Mesenchymal stem cell (in vitro differentiated cells and primary cell): Measurements from ENCODE around the gene IL1RAPL1.

Experiments
- DNase-seq: peaks from one replicate; pipeline ENCODE4 v3.0.0-alpha.2; 2013
- H2AFZ ChIP-seq: one replicate; pipeline ENCODE4 v1.6.1; 2013; ENCODE audit warnings: low read depth, mild to moderate bottlenecking, control low read depth, inconsistent platforms, low read length, moderate library complexity
- H2AK5ac ChIP-seq: 2 replicates; pipeline ENCODE4 v1.6.1; 2013; ENCODE audit warnings: low read length, moderate library complexity, mild to moderate bottlenecking, inconsistent platforms; ENCODE audit not compliant: severe bottlenecking
- H2BK120ac ChIP-seq: one replicate; pipeline ENCODE4 v1.6.1; 2013; ENCODE audit warnings: low read depth, mild to moderate bottlenecking, inconsistent platforms, low read length, moderate library complexity
- H2BK12ac ChIP-seq, 2 experiments: one replicate each; pipeline ENCODE4 v1.6.1; 2013; ENCODE audit warnings: inconsistent platforms in 2 of 2, low read length in 2 of 2, mild to moderate bottlenecking in 2 of 2, moderate library complexity in 2 of 2, control low read depth in 1 of 2
- H2BK15ac ChIP-seq: one replicate; pipeline ENCODE4 v1.6.1; 2013; ENCODE audit warnings: mild to moderate bottlenecking, low read depth, inconsistent platforms; ENCODE audit not compliant: poor library complexity, severe bottlenecking
- H2BK5ac ChIP-seq: 2 replicates; pipeline ENCODE4 v1.6.1; 2013; ENCODE audit warnings: low read depth, mild to moderate bottlenecking, low read length, control low read depth, inconsistent platforms; ENCODE audit not compliant: poor library complexity, severe bottlenecking
- H3K14ac ChIP-seq, 2 experiments: one replicate each; pipeline ENCODE4 v1.6.1; 2013; ENCODE audit warnings: inconsistent platforms in 2 of 2, low read length in 2 of 2, control low read depth in 1 of 2, mild to moderate bottlenecking in 1 of 2, moderate library complexity in 1 of 2
- H3K18ac ChIP-seq, 2 experiments: one replicate each; pipeline ENCODE4 v1.6.1; 2013; ENCODE audit warnings: inconsistent platforms in 2 of 2, low read length in 2 of 2, control low read depth in 1 of 2, low read depth in 1 of 2, mild to moderate bottlenecking in 1 of 2
- H3K23ac ChIP-seq, 2 experiments: one replicate each; pipeline ENCODE4 v1.6.1; 2013; ENCODE audit warnings: inconsistent platforms in 2 of 2, low read length in 2 of 2, mild to moderate bottlenecking in 2 of 2, moderate library complexity in 2 of 2, control low read depth in 1 of 2
- H3K27ac ChIP-seq: 2 replicates; pipeline ENCODE4 v1.5.1; 2013; ENCODE audit warnings: mild to moderate bottlenecking, moderate library complexity, low read length, control low read depth, inconsistent platforms; ENCODE audit not compliant: poor library complexity, severe bottlenecking
- H3K27me3 ChIP-seq, 2 experiments: 2 replicates each; pipeline versions ENCODE4 v1.6.1 to v1.7.0; 2013; ENCODE audit warnings: low read length in 2 of 2, mild to moderate bottlenecking in 2 of 2, moderate library complexity in 2 of 2, control low read depth in 1 of 2, inconsistent platforms in 1 of 2; ENCODE audit not compliant: control insufficient read depth in 1 of 2, insufficient read depth in 1 of 2
- H3K36me3 ChIP-seq, 2 experiments: 2 replicates each; pipeline versions ENCODE4 v1.6.1 to v1.7.0; 2013; ENCODE audit warnings: low read length in 2 of 2, control low read depth in 1 of 2, inconsistent platforms in 1 of 2, low read depth in 1 of 2, mild to moderate bottlenecking in 1 of 2; ENCODE audit not compliant: insufficient read depth in 2 of 2, control insufficient read depth in 1 of 2
- H3K4ac ChIP-seq, 2 experiments: one replicate each; pipeline ENCODE4 v1.6.1; 2013; ENCODE audit warnings: inconsistent platforms in 2 of 2, low read length in 2 of 2, mild to moderate bottlenecking in 2 of 2, moderate library complexity in 2 of 2, control low read depth in 1 of 2, low read depth in 1 of 2
- H3K4me1 ChIP-seq: 2 replicates; pipeline ENCODE4 v1.6.1; 2013; ENCODE audit warnings: low read depth, low read length, control low read depth; ENCODE audit not compliant: control insufficient read depth, insufficient read depth
- H3K4me2 ChIP-seq: 2 replicates; pipeline ENCODE4 v1.6.1; 2013; ENCODE audit warnings: low read length, mild to moderate bottlenecking, inconsistent platforms; ENCODE audit not compliant: poor library complexity, severe bottlenecking
- H3K4me3 ChIP-seq, 2 experiments: 2 replicates each; pipeline versions ENCODE4 v1.5.1 to v1.7.0; 2013; ENCODE audit warnings: low read length in 2 of 2, mild to moderate bottlenecking in 2 of 2, control low read depth in 1 of 2, low read depth in 1 of 2; ENCODE audit not compliant: insufficient read depth in 1 of 2
- H3K79me1 ChIP-seq: replicated peaks from 2 replicates; pipeline ENCODE4 v1.6.1; 2013; ENCODE audit warnings: mild to moderate bottlenecking, control low read depth, low read length, inconsistent platforms; ENCODE audit not compliant: poor library complexity, severe bottlenecking
- H3K9ac ChIP-seq: 2 replicates; pipeline ENCODE4 v1.7.0; 2013; ENCODE audit warnings: mild to moderate bottlenecking, low read length, moderate library complexity
- H3K9me3 ChIP-seq: 2 replicates; pipeline ENCODE4 v1.7.0; 2013; ENCODE audit warnings: mild to moderate bottlenecking, low read length; ENCODE audit not compliant: control insufficient read depth
- H4K8ac ChIP-seq: one replicate; pipeline ENCODE4 v1.6.1; 2013; ENCODE audit warnings: inconsistent platforms, mild to moderate bottlenecking, low read length, moderate library complexity
- H4K91ac ChIP-seq: one replicate; pipeline ENCODE4 v1.6.1; 2013; ENCODE audit warnings: mild to moderate bottlenecking, low read length, inconsistent platforms
- WGBS: methylation state at CpG from one replicate; pipeline ENCODE4 v1.1.7; 2013; ENCODE audit warnings: mixed read lengths; 5-methylcytosine and 5-hydroxymethylcytosine counted together

IL1RAPL1 gene

GRCh38 chrX:29555465-29556091 lies 968.3 kb downstream of the IL1RAPL1 start:
- Histone ChIP-seq H3K9ac (no peak overlapping the region), H3K4me3 (no peak overlapping the region), H3K4me1 (no peaks in the 10 kb centered on the region), H3K36me3 (no peaks in the 10 kb centered on the region), H3K4ac (no peak overlapping the region), H2BK120ac (no peak overlapping the region), H3K18ac (no peak overlapping the region), H4K8ac (no peak overlapping the region), H2BK12ac (no peak overlapping the region), H2AFZ (no peak overlapping the region), H3K27me3 (no peaks in the 10 kb centered on the region), H3K14ac (no peak overlapping the region), H2BK15ac (no peak overlapping the region), H3K23ac (no peak overlapping the region), H4K91ac (no peak overlapping the region), H2AK5ac (no peak overlapping the region), H3K27ac (no peak overlapping the region), H2BK5ac (no peak overlapping the region), H3K4me2 (no peak overlapping the region), H3K9me3 (peaks cover 24% of the 10 kb centered on the region), H3K79me1 (no peaks in the 10 kb centered on the region)
- no peak for DNase-seq
- WGBS: no CpG with 5 or more reads among the region's 1 CpG

- H3K14ac ChIP-seq: no peak overlapping the region
- no peak overlapping the region for H2BK15ac ChIP-seq
- H4K8ac ChIP-seq: no peak overlapping the region
- H2BK12ac ChIP-seq: no peak overlapping the region
- no peaks in the 10 kb centered on the region for H3K4me1 ChIP-seq
- no peak overlapping the region for H3K4me2 ChIP-seq
- H3K4ac ChIP-seq: no peak overlapping the region
- no peak overlapping the region for H3K27ac ChIP-seq
- no peak overlapping the region for H2BK120ac ChIP-seq
- no peak overlapping the region for H2AFZ ChIP-seq
- H3K18ac ChIP-seq: no peak overlapping the region
- no peak overlapping the region for H3K9ac ChIP-seq
- no peak overlapping the region for H3K23ac ChIP-seq
- H3K4me3 ChIP-seq: no peak overlapping the region
- no peak for DNase-seq
- no peak overlapping the region for H2AK5ac ChIP-seq
- H3K36me3 ChIP-seq: no peaks in the 10 kb centered on the region
- no peak overlapping the region for H2BK5ac ChIP-seq
- no peaks in the 10 kb centered on the region for H3K27me3 ChIP-seq
- peaks cover 38% of the 10 kb centered on the region for H3K9me3 ChIP-seq
- no peaks in the 10 kb centered on the region for H3K79me1 ChIP-seq
- H4K91ac ChIP-seq: no peak overlapping the region
- WGBS: no CpG with 5 or more reads among the region's 1 CpG
Measured at GRCh38 chrX:29560065-29560464, 972.8 kb downstream of the IL1RAPL1 start.

- no peak overlapping the region for H3K4ac ChIP-seq
- DNase-seq: no peak
- no peaks in the 10 kb centered on the region for H3K4me1 ChIP-seq
- no peak overlapping the region for H3K4me2 ChIP-seq
- no peak overlapping the region for H3K9ac ChIP-seq
- WGBS: 75% methylated on average over 1 of the region's 3 CpGs
- H3K9me3 ChIP-seq: peaks cover 38% of the 10 kb centered on the region
- no peak overlapping the region for H4K8ac ChIP-seq
- no peak overlapping the region for H2BK12ac ChIP-seq
- H3K36me3 ChIP-seq: no peaks in the 10 kb centered on the region
- no peaks in the 10 kb centered on the region for H3K79me1 ChIP-seq
- H3K27me3 ChIP-seq: no peaks in the 10 kb centered on the region
- no peak overlapping the region for H2AK5ac ChIP-seq
- H3K27ac ChIP-seq: no peak overlapping the region
- no peak overlapping the region for H2AFZ ChIP-seq
- H4K91ac ChIP-seq: no peak overlapping the region
- no peak overlapping the region for H3K18ac ChIP-seq
- no peak overlapping the region for H3K23ac ChIP-seq
- H2BK120ac ChIP-seq: no peak overlapping the region
- no peak overlapping the region for H3K14ac ChIP-seq
- H2BK5ac ChIP-seq: no peak overlapping the region
- no peak overlapping the region for H3K4me3 ChIP-seq
- no peak overlapping the region for H2BK15ac ChIP-seq
Measured at GRCh38 chrX:29561417-29561816, 974.2 kb downstream of the IL1RAPL1 start.

DNA sequence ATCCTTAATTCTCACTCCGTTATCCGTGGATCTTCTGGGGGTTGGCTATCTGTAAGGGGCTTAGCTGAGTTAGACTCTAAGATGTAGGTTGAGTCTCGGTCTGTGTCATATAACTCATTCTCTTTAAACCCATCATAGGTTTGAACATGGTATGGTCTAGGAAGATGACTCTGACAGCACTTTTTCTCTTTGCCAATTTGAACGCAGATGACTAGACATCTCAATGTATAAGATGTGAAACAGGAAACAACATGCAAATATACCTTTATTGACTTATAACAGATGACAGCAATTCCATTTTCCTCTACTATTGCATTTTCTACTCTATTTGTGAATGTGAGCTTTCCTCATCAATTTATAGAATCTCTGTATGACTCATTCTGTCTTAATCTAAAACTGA lies 993.3 kb downstream of the IL1RAPL1 start:
- no peak overlapping the region for H3K4me3 ChIP-seq
- no peak overlapping the region for H2AFZ ChIP-seq
- H3K4ac ChIP-seq: no peak overlapping the region
- H3K14ac ChIP-seq: no peak overlapping the region
- H2BK120ac ChIP-seq: no peak overlapping the region
- H3K4me1 ChIP-seq: no peaks in the 10 kb centered on the region
- no peak overlapping the region for H2BK15ac ChIP-seq
- no peak overlapping the region for H4K8ac ChIP-seq
- no peak overlapping the region for H3K23ac ChIP-seq
- no peak overlapping the region for H2BK12ac ChIP-seq
- no peaks in the 10 kb centered on the region for H3K9me3 ChIP-seq
- whole genome bisulfite sequencing: no CpG with 5 or more reads among the region's 4 CpGs
- no peaks in the 10 kb centered on the region for H3K27me3 ChIP-seq
- no peak overlapping the region for H4K91ac ChIP-seq
- H3K18ac ChIP-seq: no peak overlapping the region
- no peak overlapping the region for H3K9ac ChIP-seq
- H3K4me2 ChIP-seq: no peak overlapping the region
- H2AK5ac ChIP-seq: no peak overlapping the region
- H2BK5ac ChIP-seq: no peak overlapping the region
- no peak overlapping the region for H3K27ac ChIP-seq
- no peak for DNase-seq
- no peaks in the 10 kb centered on the region for H3K79me1 ChIP-seq
- no peaks in the 10 kb centered on the region for H3K36me3 ChIP-seq
